ENCODE measurements around the gene XPO5.

DNA sequence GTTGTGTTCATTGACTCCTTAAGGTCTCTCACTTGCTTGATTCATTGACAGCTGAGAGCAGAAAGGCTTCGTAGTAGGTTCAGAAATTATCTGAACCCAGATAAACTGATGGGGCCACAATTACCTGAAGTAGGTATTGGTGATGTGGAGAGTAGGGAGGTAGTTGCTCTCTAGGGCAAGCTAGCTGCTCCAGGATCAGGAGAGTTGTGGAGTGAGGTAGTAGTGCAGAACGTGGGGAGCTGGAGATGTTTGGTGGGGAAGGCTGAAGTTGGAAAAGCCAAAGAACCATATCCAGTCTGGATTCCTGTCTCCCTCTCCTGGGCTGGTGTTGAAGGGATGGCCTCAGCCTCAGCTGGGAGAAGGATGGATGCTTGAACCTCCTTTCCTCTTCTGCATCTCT, 82.6 kb downstream of the XPO5 start:
- TF ChIP-seq FOXJ3 (CRISPR knock-in tag; IDR thresholded peaks at IDR 0.05), result no peak
- TF ChIP-seq, protein P1, sequence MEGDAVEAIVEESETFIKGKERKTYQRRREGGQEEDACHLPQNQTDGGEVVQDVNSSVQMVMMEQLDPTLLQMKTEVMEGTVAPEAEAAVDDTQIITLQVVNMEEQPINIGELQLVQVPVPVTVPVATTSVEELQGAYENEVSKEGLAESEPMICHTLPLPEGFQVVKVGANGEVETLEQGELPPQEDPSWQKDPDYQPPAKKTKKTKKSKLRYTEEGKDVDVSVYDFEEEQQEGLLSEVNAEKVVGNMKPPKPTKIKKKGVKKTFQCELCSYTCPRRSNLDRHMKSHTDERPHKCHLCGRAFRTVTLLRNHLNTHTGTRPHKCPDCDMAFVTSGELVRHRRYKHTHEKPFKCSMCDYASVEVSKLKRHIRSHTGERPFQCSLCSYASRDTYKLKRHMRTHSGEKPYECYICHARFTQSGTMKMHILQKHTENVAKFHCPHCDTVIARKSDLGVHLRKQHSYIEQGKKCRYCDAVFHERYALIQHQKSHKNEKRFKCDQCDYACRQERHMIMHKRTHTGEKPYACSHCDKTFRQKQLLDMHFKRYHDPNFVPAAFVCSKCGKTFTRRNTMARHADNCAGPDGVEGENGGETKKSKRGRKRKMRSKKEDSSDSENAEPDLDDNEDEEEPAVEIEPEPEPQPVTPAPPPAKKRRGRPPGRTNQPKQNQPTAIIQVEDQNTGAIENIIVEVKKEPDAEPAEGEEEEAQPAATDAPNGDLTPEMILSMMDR (IDR thresholded peaks at IDR 0.05 in 2 of 3, conservative IDR thresholded peaks at IDR 0.05 in 1 of 3; ENCODE audit: insufficient read depth in 2 of 3, low read depth in 1 of 3, low read length in 3 of 3), result no peak
- TF ChIP-seq CHD2 (IDR thresholded peaks at IDR 0.05; ENCODE audit: low read depth, low read length), result no peak
- no peak for TF ChIP-seq RBM39 (optimal IDR thresholded peaks at IDR 0.05; ENCODE audit: low read depth, low read length)
- no peak for TF ChIP-seq ZNF140 (CRISPR knock-in tag; IDR thresholded peaks at IDR 0.05)
- no peak for TF ChIP-seq MYNN (IDR thresholded peaks at IDR 0.05)
- TF ChIP-seq MYNN (CRISPR knock-in tag; IDR thresholded peaks at IDR 0.05), result no peak
